CD4-positive, alpha-beta T cell treated with Interleukin-17A for 4 hours (primary cell): ENCODE measurements around the gene CDHR2.

Experiments used
- DNase-seq: peaks from one replicate; pipeline ENCODE4 v3.0.0-alpha.2; 2020; ENCODE audit warnings: mixed read lengths

The CDHR2 gene

GRCh38 chr5:176529741-176530141 is 19.4 kb upstream of the CDHR2 start:
- peak; percentile 77 for DNase-seq

GRCh38 chr5:176530393-176530982 is 18.7 kb upstream of the CDHR2 start:
- DNase-seq: no peak

GRCh38 chr5:176530983-176531901 is 17.9 kb upstream of the CDHR2 start:
- DNase-seq: peak; percentile 33

GRCh38 chr5:176531902-176532493 is 17.1 kb upstream of the CDHR2 start:
- DNase-seq: no peak

- DNase-seq: no peak
Observed at GRCh38 chr5:176532795-176533194, 16.3 kb upstream of the CDHR2 start.

- DNase-seq: peak; percentile 61
Observed at GRCh38 chr5:176533390-176533789, 15.8 kb upstream of the CDHR2 start.

GRCh38 chr5:176533894-176534611 is 15.1 kb upstream of the CDHR2 start:
- peak; percentile 75 for DNase-seq

GRCh38 chr5:176534640-176535039 is 14.5 kb upstream of the CDHR2 start:
- no peak for DNase-seq

GRCh38 chr5:176535101-176535663 is 14.0 kb upstream of the CDHR2 start:
- DNase-seq: peak; percentile 56

GRCh38 chr5:176535664-176536131 is 13.4 kb upstream of the CDHR2 start:
- peak; percentile 28 for DNase-seq

GRCh38 chr5:176536132-176536901 is 12.8 kb upstream of the CDHR2 start:
- peak; percentile 89 for DNase-seq

- DNase-seq: peak; percentile 99
Observed at GRCh38 chr5:176536902-176537553, 12.1 kb upstream of the CDHR2 start, which contains the start of gene RNF44. Gene RNF44, minus strand, starts transcription at chr5:176537402. Its CDS starts 4,930 bp downstream, at chr5:176532472.

- peak; percentile 96 for DNase-seq
Observed at GRCh38 chr5:176537554-176538229, 11.4 kb upstream of the CDHR2 start.

GRCh38 chr5:176538230-176538988 is 10.7 kb upstream of the CDHR2 start:
- DNase-seq: no peak

- no peak for DNase-seq
Observed at GRCh38 chr5:176538989-176539384, 10.2 kb upstream of the CDHR2 start.

- DNase-seq: no peak
Observed at GRCh38 chr5:176540476-176540899, 8.7 kb upstream of the CDHR2 start.

- no peak for DNase-seq
Observed at GRCh38 chr5:176540956-176541337, 8.2 kb upstream of the CDHR2 start.

GRCh38 chr5:176541338-176542134 is 7.6 kb upstream of the CDHR2 start:
- DNase-seq: peak; percentile 90

GRCh38 chr5:176542135-176542595 is 7.0 kb upstream of the CDHR2 start:
- peak; percentile 83 for DNase-seq
